ENCODE data around the gene NCAPH2.

NCAPH2 gene

GRCh38 chr22:50488886-50489285 lies 19.1 kb upstream of the NCAPH2 start:
- FAIRE-seq (no peak), DNase-seq (ENCODE audit: insufficient read length, low spot score) (no peak)

DNA sequence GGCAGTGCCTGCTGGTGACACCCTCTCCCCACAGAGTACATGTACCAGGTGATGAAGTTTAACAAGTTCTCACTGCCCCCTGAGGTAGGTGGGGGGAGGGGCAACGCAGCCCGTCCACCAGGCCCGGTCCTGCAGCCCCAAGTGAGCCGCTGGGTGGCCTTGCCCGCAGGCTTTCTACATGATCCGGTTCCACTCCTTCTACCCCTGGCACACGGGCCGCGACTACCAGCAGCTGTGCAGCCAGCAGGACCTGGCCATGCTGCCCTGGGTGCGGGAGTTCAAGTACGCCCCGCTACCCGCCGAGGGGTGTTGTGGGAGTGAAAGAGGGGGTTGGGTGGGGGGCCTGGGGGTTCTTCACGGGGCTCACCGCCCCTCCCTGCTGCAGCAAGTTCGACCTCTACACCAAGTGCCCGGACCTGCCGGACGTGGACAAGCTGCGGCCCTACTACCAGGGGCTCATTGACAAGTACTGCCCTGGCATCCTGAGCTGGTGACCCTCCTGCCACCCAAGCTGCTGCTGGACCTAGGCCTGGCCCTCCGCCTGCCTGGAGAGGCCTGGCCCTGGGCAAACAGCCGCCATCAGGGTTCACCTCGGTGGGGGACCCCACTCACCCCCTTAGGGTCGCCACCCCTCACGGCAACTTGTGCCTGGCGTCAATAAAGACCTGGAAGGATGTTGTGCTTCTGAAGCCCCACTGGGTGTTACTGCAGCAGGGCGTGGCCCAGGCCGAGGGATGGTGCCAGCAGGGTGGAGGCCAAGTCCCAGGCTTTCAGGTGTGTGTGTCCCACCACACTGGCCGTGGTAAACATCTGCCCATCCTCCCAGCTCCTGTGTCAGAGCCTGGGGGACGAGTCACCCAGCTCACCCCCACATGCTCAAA lies 18.4 kb upstream of the NCAPH2 start:
- FAIRE-seq = no peak
- DNase-seq (ENCODE audit: insufficient read length, low spot score) = no peak

DNA sequence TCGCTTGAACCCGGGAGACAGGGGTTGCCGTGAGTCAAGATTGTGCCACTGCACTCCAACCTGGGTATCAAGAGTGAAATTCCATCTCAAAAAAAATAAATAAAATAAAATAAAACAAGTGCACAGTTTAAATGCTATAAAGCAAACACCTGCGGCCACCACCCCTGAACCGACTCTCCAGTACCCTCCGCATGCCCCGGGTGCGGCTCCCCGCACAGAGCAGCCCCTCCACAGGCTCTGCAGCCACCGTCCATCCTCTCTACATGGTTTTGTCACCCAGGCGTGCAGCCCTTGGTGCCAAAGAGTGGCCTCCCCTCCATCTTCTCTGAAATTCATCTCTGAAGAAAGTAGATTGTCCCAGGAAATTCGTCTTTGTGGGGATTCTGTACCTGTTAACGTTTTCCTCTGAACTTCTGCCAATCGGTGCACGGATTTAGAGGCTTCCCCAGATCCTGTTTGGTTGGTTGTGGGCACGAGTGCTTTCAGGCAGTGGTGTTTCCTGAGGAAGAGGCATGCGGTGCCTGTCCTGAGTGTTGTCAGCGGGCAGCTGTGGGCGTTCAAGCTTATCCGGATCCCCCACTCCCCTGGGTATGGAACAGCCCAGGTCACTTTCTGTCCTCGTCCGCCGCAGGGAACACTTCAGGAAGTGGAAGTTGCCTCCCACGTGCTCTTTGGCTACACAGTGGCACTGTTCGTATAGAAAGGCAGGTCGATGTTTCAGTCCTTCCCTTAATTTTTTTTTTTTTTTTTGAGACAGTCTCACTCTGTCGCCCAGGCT lies 17.3 kb upstream of the NCAPH2 start:
- FAIRE-seq = no peak
- no peak for DNase-seq (ENCODE audit: insufficient read length, low spot score)

GRCh38 chr22:50497093-50497492 lies 10.9 kb upstream of the NCAPH2 start:
- no peak for FAIRE-seq
- no peak for DNase-seq (ENCODE audit: insufficient read length, low spot score)

DNA sequence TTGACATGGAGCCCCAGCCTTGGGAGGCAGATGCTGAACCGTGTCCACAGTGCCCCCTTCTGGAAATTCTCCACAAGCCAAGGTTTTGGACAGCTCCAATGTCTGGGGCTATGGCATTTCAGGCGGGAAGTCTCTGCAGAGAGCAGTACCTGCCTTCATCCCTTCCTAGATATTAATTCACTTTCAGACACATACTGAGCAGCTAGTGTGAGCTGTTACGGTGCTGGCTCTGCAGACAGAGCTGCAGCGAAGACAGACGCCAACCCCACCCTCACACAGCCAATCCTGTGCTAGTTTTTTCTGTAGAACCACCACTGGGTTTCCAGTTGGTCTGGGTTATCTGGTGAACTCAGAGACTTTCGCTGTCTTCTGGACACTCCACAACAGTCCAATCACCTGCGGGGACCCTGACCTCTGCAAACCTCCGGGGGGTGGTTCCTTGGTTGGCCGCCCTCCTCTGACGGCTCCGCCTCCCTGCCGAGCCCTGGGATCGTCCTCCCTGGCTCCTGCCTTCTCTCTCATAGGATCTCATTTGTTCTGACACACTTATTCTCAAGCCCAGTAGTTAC lies 9.6 kb upstream of the NCAPH2 start:
- peak; percentile 70 for DNase-seq (ENCODE audit: insufficient read length, low spot score)
- no peak for FAIRE-seq

DNA sequence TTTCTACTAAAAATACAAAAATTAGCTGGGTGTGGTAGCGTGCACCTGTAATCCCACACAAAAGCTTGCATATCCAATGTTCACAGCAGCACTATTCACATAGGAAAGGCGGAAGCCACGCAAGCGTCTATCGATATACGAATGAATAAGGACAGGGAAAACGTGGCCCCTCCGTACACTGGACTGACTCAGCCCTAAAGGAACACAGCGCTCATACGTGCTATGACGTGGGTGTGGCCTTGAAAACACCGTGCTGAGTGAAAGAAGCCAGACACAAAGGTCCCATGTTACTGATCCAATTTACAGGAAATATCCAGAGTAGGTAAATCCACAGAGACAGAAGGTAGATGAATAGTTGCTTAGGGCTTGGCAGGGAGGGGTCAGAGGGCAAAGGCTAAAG lies 7.6 kb upstream of the NCAPH2 start:
- FAIRE-seq = no peak
- DNase-seq (ENCODE audit: insufficient read length, low spot score) = no peak

- DNase-seq (ENCODE audit: insufficient read length, low spot score) (no peak), FAIRE-seq (no peak)
Observed at GRCh38 chr22:50502096-50502495, 5.9 kb upstream of the NCAPH2 start.

GRCh38 chr22:50502628-50503474 lies 5.2 kb upstream of the NCAPH2 start:
- no peak for DNase-seq (ENCODE audit: insufficient read length, low spot score)
- no peak for FAIRE-seq

GRCh38 chr22:50503475-50504145 lies 4.4 kb upstream of the NCAPH2 start:
- no peak for DNase-seq (ENCODE audit: insufficient read length, low spot score)
- no peak for FAIRE-seq

DNA sequence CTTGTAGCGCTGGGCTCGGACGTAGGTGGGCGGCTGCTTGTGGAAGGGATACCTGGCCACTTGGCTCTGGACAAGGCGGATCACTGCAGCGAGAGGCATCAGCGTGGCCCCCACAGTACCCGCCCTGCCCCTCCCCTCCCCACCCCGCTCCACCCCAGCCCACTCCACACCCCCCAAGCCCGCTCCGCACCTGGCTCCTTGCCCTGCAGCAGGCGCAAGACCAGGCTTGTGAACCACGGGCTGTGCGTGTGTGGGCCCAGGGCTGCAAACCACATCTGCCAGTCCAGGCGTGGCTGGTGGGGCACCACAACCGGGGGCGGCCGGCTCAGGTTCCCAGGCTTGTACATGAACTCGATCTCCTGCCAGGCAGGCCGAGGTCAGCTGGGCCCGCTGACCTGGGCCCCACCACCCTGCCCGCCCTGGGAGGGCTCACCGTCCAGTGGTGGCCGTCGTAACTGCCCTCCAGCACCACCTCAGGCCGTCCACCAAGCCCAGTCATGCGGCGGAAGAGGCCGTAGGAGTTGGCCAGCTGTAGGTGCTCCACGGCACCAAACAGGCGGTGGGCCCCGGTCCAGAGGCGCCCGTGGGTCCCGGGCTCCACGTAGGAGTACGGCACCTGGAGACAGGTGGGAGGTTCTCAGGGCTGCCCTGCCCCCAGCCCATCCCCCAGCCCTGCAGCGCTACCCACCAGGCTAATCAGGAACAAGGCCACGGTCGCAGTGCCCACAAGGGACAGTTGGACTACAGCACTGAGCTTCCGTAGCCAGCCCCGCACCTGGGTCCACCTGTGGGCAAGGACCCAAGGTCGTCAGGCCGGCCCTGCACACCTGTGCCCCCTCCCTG lies 3.4 kb upstream of the NCAPH2 start:
- DNase-seq (ENCODE audit: insufficient read length, low spot score) (no peak), FAIRE-seq (no peak)

- FAIRE-seq = no peak
Observed at GRCh38 chr22:50505276-50505775, 2.7 kb upstream of the NCAPH2 start.

GRCh38 chr22:50505776-50506610 lies 2.0 kb upstream of the NCAPH2 start:
- FAIRE-seq (no peak), DNase-seq (ENCODE audit: insufficient read length, low spot score) (no peak)

More at GRCh38 chr22:50505276-50505775, 2.7 kb upstream of the NCAPH2 start:
- no peak for DNase-seq (ENCODE audit: insufficient read length, low spot score)

- DNase-seq (ENCODE audit: insufficient read length, low spot score) (no peak), FAIRE-seq (peak; percentile 23)
Observed at GRCh38 chr22:50506611-50507420, 1.2 kb upstream of the NCAPH2 start.

GRCh38 chr22:50507421-50507990 lies 518 bp upstream of the NCAPH2 start, which contains the start of gene LMF2:
Gene LMF2 (minus strand): TSS chr22:50507702. CDS start chr22:50507675, 27 bp downstream.
- DNase-seq (ENCODE audit: insufficient read length, low spot score) = peak; percentile 73

DNA sequence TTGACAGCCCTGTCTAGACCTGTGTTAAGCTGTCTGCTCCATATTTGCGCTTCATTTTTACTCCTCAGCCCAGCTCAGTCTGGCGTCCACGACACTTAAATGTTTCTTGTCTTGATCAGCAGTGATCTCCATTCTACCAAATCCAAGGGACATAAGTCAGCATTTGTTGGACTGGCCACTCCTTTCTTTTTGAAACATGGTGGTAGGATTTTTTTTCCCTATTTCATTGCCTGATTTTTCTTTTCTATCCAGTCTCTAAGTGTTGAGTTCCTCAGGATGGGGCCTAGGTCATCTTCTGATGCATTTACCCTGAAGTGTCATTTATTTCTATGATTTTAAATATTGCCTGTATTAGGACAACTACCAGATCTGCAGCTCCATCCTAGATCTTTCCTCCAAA lies 873 bp downstream of the NCAPH2 start:
- DNase-seq (ENCODE audit: insufficient read length, low spot score) = no peak
- peak; percentile 9 for FAIRE-seq

More at GRCh38 chr22:50507421-50507990, 518 bp upstream of the NCAPH2 start, which contains the start of gene LMF2:
- FAIRE-seq = no peak

GRCh38 chr22:50513175-50513574 lies 5.2 kb downstream of the NCAPH2 start:
- DNase-seq (ENCODE audit: insufficient read length, low spot score) = no peak
- FAIRE-seq = no peak

GRCh38 chr22:50516068-50516467 lies 8.0 kb downstream of the NCAPH2 start:
- DNase-seq (ENCODE audit: insufficient read length, low spot score) = no peak
- no peak for FAIRE-seq

All from HTR-8/SVneo (cell line).